H1 (cell line): ENCODE data around the gene RRAS2.

Experiments
- ATF2 ChIP-seq: IDR thresholded peaks from 2 replicates; pipeline ENCODE4 v1.6.1; 2012; ENCODE audit warnings: low read length, inconsistent platforms
- ATF3 ChIP-seq: IDR thresholded peaks from 2 replicates; pipeline ENCODE4 v1.6.1; 2011; ENCODE audit warnings: low read depth, mild to moderate bottlenecking, low read length; ENCODE audit not compliant: insufficient read depth
- CEBPB ChIP-seq: IDR thresholded peaks from 2 replicates; pipeline ENCODE4 v1.6.1; 2012; ENCODE audit warnings: low read depth, low read length
- CTBP2 ChIP-seq: IDR thresholded peaks from 2 replicates; pipeline ENCODE4 v1.7.0; 2011; ENCODE audit warnings: borderline replicate concordance, mild to moderate bottlenecking, moderate library complexity, mixed read lengths, low read length; ENCODE audit not compliant: insufficient read depth, insufficient read length
- CTCF ChIP-seq, 3 experiments: IDR thresholded peaks; 1 replicate in 2 of 3; 2 replicates in 1 of 3; pipeline versions ENCODE4 v1.5.1 to v1.6.1; 2011; ENCODE audit warnings: low read length in 3 of 3, mild to moderate bottlenecking in 3 of 3, inconsistent platforms in 2 of 3, low read depth in 1 of 3, moderate library complexity in 1 of 3; ENCODE audit not compliant: insufficient read depth in 1 of 3; ENCODE audit errors: control extremely low read depth in 1 of 3
- POLR2A ChIP-seq, 2 experiments: IDR thresholded peaks; 1 replicate in 1 of 2; 2 replicates in 1 of 2; pipeline ENCODE4 v1.6.1; 2011; ENCODE audit warnings: low read depth in 2 of 2, low read length in 2 of 2, mild to moderate bottlenecking in 2 of 2; ENCODE audit errors: control extremely low read depth in 1 of 2
- RXRA ChIP-seq: IDR thresholded peaks from 2 replicates; pipeline ENCODE4 v1.6.1; 2011; ENCODE audit warnings: low read depth, mild to moderate bottlenecking, low read length, moderate library complexity; ENCODE audit not compliant: insufficient read depth
- SAP30 ChIP-seq: fragments of 300-600 bp; sonication (generic); IDR thresholded peaks from 2 replicates; pipeline ENCODE4 v1.7.1; 2012; ENCODE audit warnings: low read length, moderate library complexity, mild to moderate bottlenecking, inconsistent platforms; ENCODE audit not compliant: insufficient read depth, insufficient replicate concordance
- SUZ12 ChIP-seq: fragments of 200-600 bp; sonication (generic); IDR thresholded peaks from 2 replicates; pipeline ENCODE4 v1.6.1; 2012; ENCODE audit warnings: mild to moderate bottlenecking, inconsistent platforms, low read length, moderate library complexity, mixed read lengths
- ZNF274 ChIP-seq: IDR thresholded peaks from 2 replicates; pipeline ENCODE4 v1.7.0; 2012; ENCODE audit warnings: low read length, borderline replicate concordance; ENCODE audit errors: extremely low read depth

DNA sequence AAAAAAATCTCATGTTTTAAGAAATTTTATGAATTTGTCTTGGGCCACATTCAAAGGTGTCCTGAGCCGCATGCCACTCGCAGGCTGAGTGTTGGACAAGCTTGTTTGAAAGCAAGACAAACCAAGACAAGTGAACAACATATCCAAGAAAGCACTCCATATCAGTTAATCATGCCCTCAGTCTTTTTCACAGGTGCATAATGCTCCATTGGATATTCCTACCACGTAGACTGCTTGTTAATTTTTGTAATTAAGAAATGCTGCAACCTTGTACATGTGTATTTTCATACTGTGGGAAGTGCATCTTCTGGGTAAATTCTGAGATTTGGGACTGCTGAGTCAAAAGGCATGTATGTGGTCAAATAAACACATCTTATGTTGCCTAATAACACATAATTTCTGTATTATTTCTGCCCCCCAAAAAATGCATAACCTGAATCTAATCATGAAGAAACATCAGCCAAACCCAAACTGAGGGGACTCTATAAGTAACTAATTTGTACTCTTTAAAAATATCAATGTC lies 8.2 kb downstream of the RRAS2 start:
- no peak for TF ChIP-seq POLR2A (IDR thresholded peaks at IDR 0.05; ENCODE audit: control extremely low read depth in 1 of 2, low read depth in 2 of 2, low read length in 2 of 2)
- TF ChIP-seq CTBP2 = no peak
- no peak for TF ChIP-seq ATF3
- TF ChIP-seq CTCF (IDR thresholded peaks at IDR 0.05; ENCODE audit: control extremely low read depth in 1 of 3, insufficient read depth in 1 of 3, low read depth in 1 of 3, low read length in 3 of 3) = no peak
- no peak for TF ChIP-seq RXRA
- TF ChIP-seq ATF2 = no peak
- no peak for TF ChIP-seq SAP30
- no peak for TF ChIP-seq SUZ12
- no peak for TF ChIP-seq CEBPB
- no peak for TF ChIP-seq ZNF274
